Measurements from ENCODE around the gene C22orf15. TPM values are rescaled to one million over a fixed set of nuclear protein-coding genes. Genes with fewer than 3 reads are reported as not detected.
A peak's percentile ranks its signal among the peaks of the same experiment; 100 is the strongest.

Gene C22orf15
- total and polyA plus RNA-seq, 3 experiments from 2014 or later: 0.75 to 0.93 (median 0.81) TPM

DNA sequence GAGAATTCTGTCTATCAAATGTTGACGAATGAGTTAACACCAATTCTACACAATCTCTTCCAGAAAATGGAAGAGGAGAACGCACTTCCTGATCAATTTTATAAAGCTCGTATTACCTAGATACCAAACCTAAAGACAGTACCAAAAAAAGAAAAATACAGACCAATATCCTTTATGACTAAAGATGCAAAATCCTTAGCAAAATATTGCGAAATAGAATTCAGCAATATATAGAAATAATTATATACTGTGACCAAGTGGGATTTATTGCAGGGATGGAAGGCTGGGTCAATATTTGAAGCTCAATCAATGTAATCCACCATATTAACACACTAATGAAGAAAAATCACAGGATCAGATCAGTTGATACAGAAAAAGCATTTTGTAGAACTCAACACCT lies 49.6 kb downstream of the C22orf15 start:
- no peaks in the 10 kb centered on the region for H3K9me3 Mint-ChIP-seq
- Histone ChIP-seq H3K27ac (ENCODE audit: low read depth, low read length) (no peak overlapping the region), H3K4me1 (ENCODE audit: insufficient read depth, low read length) (no peaks in the 10 kb centered on the region), H3K27me3 (ENCODE audit: insufficient read depth, low read length, poor library complexity, severe bottlenecking) (no peaks in the 10 kb centered on the region), H3K9me3 (ENCODE audit: low read length) (no peaks in the 10 kb centered on the region), H3K36me3 (ENCODE audit: insufficient read depth, low read length) (peaks cover 18% of the 10 kb centered on the region), H3K4me3 (ENCODE audit: low read length) (no peak overlapping the region)
- H3K36me3 Mint-ChIP-seq: peaks cover 4 to 62% (median 20%) of the 10 kb centered on the region in 3 donors
- POLR2A ChIA-PET: no interaction called here
- CTCF ChIA-PET: no interaction called here
- DNase-seq: no peak
- H3K4me3 Mint-ChIP-seq: no peak overlapping the region
- peak overlapping the region in 1 of 8 donors; percentile 36 for H3K27ac Mint-ChIP-seq
- no peaks in the 10 kb centered on the region for H3K4me1 Mint-ChIP-seq
- no peaks in the 10 kb centered on the region for H3K27me3 Mint-ChIP-seq

Other genes starting within 250 kb of the C22orf15 start
- gene IGLL1, start 182.7 kb upstream of the C22orf15 start, total RNA-seq: not detected
- not detected for gene IGLL1, start 182.7 kb upstream of the C22orf15 start, polyA plus RNA-seq
- gene DRICH1, start 130.7 kb upstream of the C22orf15 start, total RNA-seq: under 1 TPM; 0.47 to 0.66 TPM
- gene DRICH1, start 130.7 kb upstream of the C22orf15 start, polyA plus RNA-seq: not detected
- 1 to 10 TPM; 3.2 to 4.8 TPM for gene RGL4, start 72.0 kb upstream of the C22orf15 start, total RNA-seq
- gene RGL4, start 72.0 kb upstream of the C22orf15 start, polyA plus RNA-seq: 58.4 TPM
- 1 to 10 TPM; 3.4 to 3.7 TPM for gene ZNF70, start 11.9 kb upstream of the C22orf15 start, total RNA-seq
- gene ZNF70, start 11.9 kb upstream of the C22orf15 start, polyA plus RNA-seq: 0.35 TPM
- not detected for gene VPREB3, start 8.6 kb upstream of the C22orf15 start, total RNA-seq
- not detected for gene VPREB3, start 8.6 kb upstream of the C22orf15 start, polyA plus RNA-seq
- gene CHCHD10, start 5.0 kb downstream of the C22orf15 start, total RNA-seq: 100 to 1,000 TPM; 172 to 186 TPM
- 34.0 TPM for gene CHCHD10, start 5.0 kb downstream of the C22orf15 start, polyA plus RNA-seq
- 1 to 10 TPM in 1 of 2 experiments, under 1 TPM in 1; 0.90 to 1.6 TPM for gene MMP11, start 9.9 kb downstream of the C22orf15 start, total RNA-seq
- 1.9 TPM for gene MMP11, start 9.9 kb downstream of the C22orf15 start, polyA plus RNA-seq
- 100 to 1,000 TPM; 113 to 120 TPM for gene SMARCB1, start 24.0 kb downstream of the C22orf15 start, total RNA-seq
- 40.4 TPM for gene SMARCB1, start 24.0 kb downstream of the C22orf15 start, polyA plus RNA-seq
- 1 to 10 TPM; 5.4 to 5.8 TPM for gene DERL3, start 76.0 kb downstream of the C22orf15 start, total RNA-seq
- 0.28 TPM for gene DERL3, start 76.0 kb downstream of the C22orf15 start, polyA plus RNA-seq
- 1 to 10 TPM; 7.1 to 9.0 TPM for gene SLC2A11, start 94.9 kb downstream of the C22orf15 start, total RNA-seq
- 5.2 TPM for gene SLC2A11, start 94.9 kb downstream of the C22orf15 start, polyA plus RNA-seq
- gene MIF, start 131.4 kb downstream of the C22orf15 start, total RNA-seq: 100 to 1,000 TPM; 804 to 830 TPM
- 1,220 TPM for gene MIF, start 131.4 kb downstream of the C22orf15 start, polyA plus RNA-seq
- not detected for gene GSTT2B, start 198.2 kb downstream of the C22orf15 start, total RNA-seq
- gene GSTT2B, start 198.2 kb downstream of the C22orf15 start, polyA plus RNA-seq: not detected
- gene DDTL, start 203.9 kb downstream of the C22orf15 start, total RNA-seq: not detected
- gene DDTL, start 203.9 kb downstream of the C22orf15 start, polyA plus RNA-seq: 2.4 TPM
- 10 to 100 TPM; 84.5 to 88.2 TPM for gene DDT, start 211.5 kb downstream of the C22orf15 start, total RNA-seq
- 109 TPM for gene DDT, start 211.5 kb downstream of the C22orf15 start, polyA plus RNA-seq
- not detected for gene GSTT2, start 217.1 kb downstream of the C22orf15 start, total RNA-seq
- gene GSTT2, start 217.1 kb downstream of the C22orf15 start, polyA plus RNA-seq: not detected
- not detected for gene GSTT4, start 242.5 kb downstream of the C22orf15 start, total RNA-seq
- gene GSTT4, start 242.5 kb downstream of the C22orf15 start, polyA plus RNA-seq: not detected
- 10 to 100 TPM; 69.0 to 71.6 TPM for gene CABIN1, start 248.3 kb downstream of the C22orf15 start, total RNA-seq
- gene CABIN1, start 248.3 kb downstream of the C22orf15 start, polyA plus RNA-seq: 13.0 TPM

All from CD8-positive, alpha-beta memory T cell (primary cell).